ENCODE measurements around the gene LENG9.

The LENG9 gene

GRCh38 chr19:54418930-54419800, 44.4 kb downstream of the LENG9 start:
- no peak for DNase-seq

DNA sequence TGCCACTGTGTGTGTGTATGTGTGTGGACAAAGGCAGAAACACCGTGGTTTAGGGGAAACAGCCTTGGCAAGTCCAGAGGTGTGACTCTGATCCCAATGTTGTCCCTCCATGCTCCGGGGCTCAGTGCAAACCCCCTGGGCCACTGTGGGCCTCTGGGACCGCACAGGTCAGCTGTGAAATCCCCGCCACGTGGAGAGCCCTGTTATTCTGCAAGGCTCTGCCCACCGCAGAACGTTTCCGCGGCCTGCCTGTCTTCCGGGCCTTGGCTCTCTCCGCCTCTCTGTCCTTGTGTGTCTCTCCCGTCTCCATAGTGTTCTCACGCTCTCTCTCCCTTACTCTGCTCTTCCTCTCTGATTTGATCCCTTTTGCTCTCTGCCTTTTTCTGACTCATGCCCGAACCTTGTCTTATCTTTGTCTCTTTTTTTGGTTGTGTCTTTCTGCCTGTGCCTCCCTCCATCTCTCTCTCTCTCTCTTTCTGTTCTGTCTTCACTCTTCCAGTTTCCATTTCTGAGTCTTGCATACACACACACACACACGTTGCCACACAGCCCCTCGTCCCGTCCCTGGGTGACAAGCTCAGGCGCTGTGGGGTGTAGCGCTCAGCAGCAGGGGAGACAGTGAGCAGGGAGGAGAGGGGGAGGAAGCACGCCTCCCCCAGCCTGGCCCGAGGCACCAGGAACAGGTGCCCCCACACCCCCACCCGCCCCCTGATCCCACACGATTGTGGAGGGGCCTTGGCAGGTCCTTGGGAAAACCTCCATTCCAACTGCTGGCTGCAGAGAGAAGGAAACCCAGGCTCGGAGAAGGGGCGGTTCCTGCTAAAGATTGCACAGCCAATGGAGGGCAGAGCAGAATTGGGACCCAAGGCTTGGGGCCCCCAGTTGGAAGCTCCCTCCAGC, 45.3 kb downstream of the LENG9 start:
- no peak for DNase-seq

- no peak for DNase-seq
These were observed 46.7 kb downstream of the LENG9 start for GRCh38 chr19:54416695-54417491.

GRCh38 chr19:54415901-54416673, 47.5 kb downstream of the LENG9 start:
- DNase-seq, result no peak

GRCh38 chr19:54415208-54415900, 48.2 kb downstream of the LENG9 start, which contains the start of gene TTYH1:
Gene TTYH1, plus strand, starts transcription at chr19:54415464. Its CDS starts 89 bp downstream, at chr19:54415553.
- peak; percentile 56 for DNase-seq

DNA sequence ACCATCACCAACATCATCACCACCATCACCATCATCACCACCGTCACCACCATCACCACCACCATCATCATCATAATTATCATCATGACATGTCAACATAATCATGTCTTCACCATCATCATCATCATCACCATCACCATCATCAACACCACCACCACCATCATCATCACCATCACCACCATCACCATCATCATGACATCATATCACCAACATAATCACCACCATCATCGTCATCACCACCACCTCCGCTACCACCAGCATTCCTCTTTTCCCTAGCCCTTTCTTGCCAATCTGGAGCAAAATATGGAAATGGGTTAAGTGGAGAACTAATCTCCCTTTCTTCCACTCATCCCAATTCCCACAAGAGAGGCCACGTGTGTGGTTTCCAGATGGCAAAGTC, 49.4 kb downstream of the LENG9 start:
- DNase-seq, result no peak

DNA sequence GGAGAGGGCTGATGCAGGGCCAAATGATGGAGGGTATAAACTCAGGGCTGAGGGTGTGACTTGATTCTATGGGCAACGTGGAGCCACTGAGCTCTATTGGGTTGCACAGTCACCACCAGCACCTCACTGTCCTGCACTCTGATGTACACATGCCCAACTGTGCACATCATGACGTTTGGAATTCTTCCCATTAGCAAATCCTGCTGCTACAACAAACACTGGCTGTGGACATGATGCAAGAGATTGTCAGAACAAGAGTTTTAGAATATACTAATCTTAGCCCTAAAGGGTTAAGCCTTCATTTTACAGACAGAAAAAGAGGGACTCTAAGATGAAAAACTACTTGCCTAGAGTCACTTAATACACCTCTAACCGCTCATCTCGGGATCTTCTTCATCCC, 50.7 kb downstream of the LENG9 start:
- DNase-seq, result no peak

All from activated naive CD4-positive, alpha-beta T cell treated with anti-CD3 and anti-CD28 coated beads, Interleukin-2, amount 50 U/mL, for 16 hours (primary cell).